ENCODE measurements around the gene BLACAT1. TPM values are rescaled to one million over a fixed set of nuclear protein-coding genes. Genes with fewer than 3 reads are reported as not detected.
A peak's percentile ranks its signal among the peaks of the same experiment; 100 is the strongest.

The BLACAT1 gene
- total RNA-seq, 1 experiment from 2014 or later: 13.5 TPM

DNA sequence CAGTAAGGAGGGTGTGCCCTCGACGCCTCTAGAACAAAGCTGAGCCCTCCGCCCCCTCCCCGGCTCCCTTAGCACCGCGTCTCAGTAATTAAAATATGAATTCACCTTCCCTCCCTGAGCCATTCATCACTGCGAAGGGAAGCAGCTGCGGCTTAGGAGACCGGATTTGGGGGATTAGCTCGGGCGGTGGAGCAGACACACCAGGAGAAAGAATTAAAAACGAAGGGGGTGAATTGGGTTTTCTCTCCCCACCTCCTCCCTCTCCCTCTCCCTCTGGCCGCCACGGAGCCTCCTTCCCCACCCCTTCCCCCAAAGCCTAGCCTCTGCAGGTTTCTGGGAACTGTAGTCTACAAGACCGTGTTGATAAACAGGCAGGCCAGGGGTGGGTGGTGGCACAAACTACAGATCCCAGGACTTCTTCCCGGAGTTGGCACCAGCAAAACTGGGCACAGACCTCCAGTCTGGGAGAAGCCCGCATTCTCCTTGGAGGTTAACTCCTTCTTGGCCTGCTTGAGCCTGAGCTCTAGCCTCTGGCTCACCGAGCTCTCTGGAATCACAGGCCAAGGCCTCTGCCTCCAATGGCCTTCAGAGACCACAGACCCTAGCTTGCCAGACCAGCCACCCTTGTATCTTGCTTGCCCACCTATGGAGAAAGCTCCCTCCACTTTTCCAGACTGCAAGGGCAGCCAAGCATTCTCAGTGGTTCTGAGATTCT, 10.8 kb downstream of the BLACAT1 start:
- CTCF ChIA-PET: interaction anchor here (0.6 kb wide), 1 partner anchor 208 kb away, joined by 6 read pairs; no protein-coding TSS in a partner anchor
- Histone ChIP-seq H3K36me3 (ENCODE audit: low read depth) (no peaks in the 10 kb centered on the region), H4K20me1 (ENCODE audit: insufficient read depth) (peaks cover 12% of the 10 kb centered on the region), H2AFZ (no peak overlapping the region), H3K4me1 (replicated peaks; ENCODE audit: insufficient read depth) (peaks cover 69% of the 10 kb centered on the region), H3K4me3 (no peak overlapping the region), H3K27ac (no peak overlapping the region), H3K4me2 (no peak overlapping the region), H3K9me2 (ENCODE audit: insufficient read depth) (no peaks in the 10 kb centered on the region), H3K79me2 (ENCODE audit: low read depth) (peaks cover 50% of the 10 kb centered on the region), H3K27me3 (ENCODE audit: insufficient read depth, low read depth) (no peaks in the 10 kb centered on the region), H3K9me3 (ENCODE audit: insufficient read depth, low read depth) (no peaks in the 10 kb centered on the region), H3F3A (ENCODE audit: insufficient read depth, low read depth) (peaks cover 49% of the 10 kb centered on the region)
- intact Hi-C loops (cut with micrococcal nuclease; ENCODE audit: unreplicated experiment): loop anchor here (5.0 kb wide), 1 partner anchor 48 kb away; no protein-coding TSS in a partner anchor
- TF ChIP-seq, protein P1, sequence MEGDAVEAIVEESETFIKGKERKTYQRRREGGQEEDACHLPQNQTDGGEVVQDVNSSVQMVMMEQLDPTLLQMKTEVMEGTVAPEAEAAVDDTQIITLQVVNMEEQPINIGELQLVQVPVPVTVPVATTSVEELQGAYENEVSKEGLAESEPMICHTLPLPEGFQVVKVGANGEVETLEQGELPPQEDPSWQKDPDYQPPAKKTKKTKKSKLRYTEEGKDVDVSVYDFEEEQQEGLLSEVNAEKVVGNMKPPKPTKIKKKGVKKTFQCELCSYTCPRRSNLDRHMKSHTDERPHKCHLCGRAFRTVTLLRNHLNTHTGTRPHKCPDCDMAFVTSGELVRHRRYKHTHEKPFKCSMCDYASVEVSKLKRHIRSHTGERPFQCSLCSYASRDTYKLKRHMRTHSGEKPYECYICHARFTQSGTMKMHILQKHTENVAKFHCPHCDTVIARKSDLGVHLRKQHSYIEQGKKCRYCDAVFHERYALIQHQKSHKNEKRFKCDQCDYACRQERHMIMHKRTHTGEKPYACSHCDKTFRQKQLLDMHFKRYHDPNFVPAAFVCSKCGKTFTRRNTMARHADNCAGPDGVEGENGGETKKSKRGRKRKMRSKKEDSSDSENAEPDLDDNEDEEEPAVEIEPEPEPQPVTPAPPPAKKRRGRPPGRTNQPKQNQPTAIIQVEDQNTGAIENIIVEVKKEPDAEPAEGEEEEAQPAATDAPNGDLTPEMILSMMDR (conservative IDR thresholded peaks at IDR 0.05): no peak
- no peak for TF ChIP-seq EZH2 (IDR thresholded peaks at IDR 0.05; ENCODE audit: low read depth)
- BruUV-seq (replicated peaks): no TSS peak
- POLR2A ChIA-PET (ENCODE audit: unreplicated experiment): no interaction called here
- no peak for DNase-seq

DNA sequence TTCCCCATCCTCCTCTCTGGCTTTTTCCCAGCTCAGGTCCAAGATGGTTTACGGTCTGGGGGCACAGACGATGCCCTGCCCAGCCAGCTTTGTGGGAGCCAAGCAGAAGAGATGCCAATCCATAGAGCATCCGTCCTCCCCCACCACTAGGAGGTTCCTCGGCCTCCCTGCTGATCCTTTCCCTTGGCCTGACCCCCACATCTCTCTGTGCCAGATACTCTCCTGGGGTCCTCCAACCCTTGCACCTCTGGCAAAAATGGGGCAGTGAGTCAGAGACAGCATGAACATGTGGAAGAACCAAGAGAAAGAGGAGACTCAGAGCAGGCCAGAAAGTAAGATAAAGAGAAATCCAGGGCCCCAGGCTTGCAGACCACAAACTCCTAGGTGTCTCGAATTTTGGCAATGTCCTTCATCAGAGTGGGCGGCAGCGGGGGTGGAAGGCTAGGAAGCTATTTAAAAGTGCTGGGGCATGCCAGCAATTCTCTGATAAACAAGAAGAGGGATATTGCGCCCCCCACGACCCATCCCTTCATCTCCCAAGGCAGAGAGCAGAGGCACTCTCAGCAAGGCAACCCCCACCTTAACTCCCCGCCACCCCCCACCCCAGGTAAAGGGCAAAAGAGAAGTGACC, 11.4 kb downstream of the BLACAT1 start:
- no peaks in the 10 kb centered on the region for H3K9me3 ChIP-seq (ENCODE audit: insufficient read depth, low read depth)
- CTCF ChIA-PET: no interaction called here
- intact Hi-C loops (cut with micrococcal nuclease; ENCODE audit: unreplicated experiment): loop anchor here (5.0 kb wide), 1 partner anchor 47 kb away; no protein-coding TSS in a partner anchor
- no peaks in the 10 kb centered on the region for H3K9me2 ChIP-seq (ENCODE audit: insufficient read depth)
- TF ChIP-seq, protein P1 (conservative IDR thresholded peaks at IDR 0.05): no peak
- TF ChIP-seq EZH2 (IDR thresholded peaks at IDR 0.05; ENCODE audit: low read depth): no peak
- peaks cover 12% of the 10 kb centered on the region for H4K20me1 ChIP-seq (ENCODE audit: insufficient read depth)
- H3F3A ChIP-seq (ENCODE audit: insufficient read depth, low read depth): peaks cover 49% of the 10 kb centered on the region
- H3K27ac ChIP-seq: no peak overlapping the region
- no peak overlapping the region for H3K4me2 ChIP-seq
- peaks cover 47% of the 10 kb centered on the region for H3K79me2 ChIP-seq (ENCODE audit: low read depth)
- no TSS peak for BruUV-seq (replicated peaks)
- no peak for DNase-seq
- POLR2A ChIA-PET (ENCODE audit: unreplicated experiment): interaction anchor here (0.6 kb wide), 1 partner anchor 189 kb away, joined by 5 read pairs; no protein-coding TSS in a partner anchor
- H3K36me3 ChIP-seq (ENCODE audit: low read depth): no peaks in the 10 kb centered on the region
- no peak overlapping the region for H2AFZ ChIP-seq
- H3K4me1 ChIP-seq (replicated peaks; ENCODE audit: insufficient read depth): peaks cover 71% of the 10 kb centered on the region
- H3K27me3 ChIP-seq (ENCODE audit: insufficient read depth, low read depth): no peaks in the 10 kb centered on the region
- H3K4me3 ChIP-seq: no peak overlapping the region

DNA sequence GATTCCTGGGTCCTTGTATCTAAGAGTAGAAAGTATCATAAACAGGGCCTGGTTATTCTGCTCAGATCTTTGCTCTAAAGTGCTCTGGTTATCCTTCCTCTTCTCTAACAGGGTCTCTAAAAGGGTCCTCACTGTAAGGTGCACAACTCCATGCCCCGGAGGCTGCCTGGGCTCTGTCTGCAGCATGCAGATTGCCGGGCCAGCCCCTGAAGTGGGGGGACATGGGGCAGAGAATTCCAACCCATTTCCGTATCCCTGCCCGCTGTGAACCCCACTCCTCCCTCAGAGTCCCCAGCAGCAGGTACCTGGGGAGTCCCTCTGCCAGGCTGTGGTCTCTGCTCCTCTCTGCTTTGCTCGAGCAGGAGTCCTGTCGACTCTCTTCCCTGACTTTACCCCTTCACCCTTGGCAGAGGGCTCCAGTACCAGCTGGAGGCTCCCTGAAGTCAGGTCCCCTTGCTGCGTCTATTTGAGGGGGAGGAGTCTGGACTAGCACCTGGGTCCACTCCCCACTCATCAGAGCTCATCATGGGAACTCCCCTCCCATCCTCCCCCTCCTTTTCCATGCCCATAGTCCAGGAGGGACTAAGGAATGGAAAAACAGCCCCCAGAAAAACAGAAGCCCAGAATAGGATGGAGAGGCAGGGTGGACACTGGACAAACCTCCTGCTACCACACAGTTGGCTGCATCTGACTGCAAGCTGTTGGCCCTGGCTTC, 12.1 kb downstream of the BLACAT1 start:
- no peak for DNase-seq
- Histone ChIP-seq H4K20me1 (ENCODE audit: insufficient read depth) (peaks cover 12% of the 10 kb centered on the region), H3K27me3 (ENCODE audit: insufficient read depth, low read depth) (no peaks in the 10 kb centered on the region), H3K36me3 (ENCODE audit: low read depth) (no peaks in the 10 kb centered on the region), H3K9me2 (ENCODE audit: insufficient read depth) (no peaks in the 10 kb centered on the region), H3K4me3 (no peak overlapping the region), H2AFZ (no peak overlapping the region), H3K4me1 (replicated peaks; ENCODE audit: insufficient read depth) (peaks cover 68% of the 10 kb centered on the region), H3K9me3 (ENCODE audit: insufficient read depth, low read depth) (no peaks in the 10 kb centered on the region), H3K79me2 (ENCODE audit: low read depth) (peaks cover 40% of the 10 kb centered on the region), H3K4me2 (0 out of 2 replicates have a peak overlapping the region, but pooled peaks have one; percentile 66), H3F3A (ENCODE audit: insufficient read depth, low read depth) (peaks cover 49% of the 10 kb centered on the region), H3K27ac (peak overlapping the region; percentile 85; the same call in 1 of the 2 replicates)
- TF ChIP-seq, protein P1 (conservative IDR thresholded peaks at IDR 0.05): no peak
- no peak for TF ChIP-seq EZH2 (IDR thresholded peaks at IDR 0.05; ENCODE audit: low read depth)
- BruUV-seq (replicated peaks): no TSS peak
- intact Hi-C loops (cut with micrococcal nuclease; ENCODE audit: unreplicated experiment): loop anchor here (5.0 kb wide), 1 partner anchor 46 kb away; no protein-coding TSS in a partner anchor
- POLR2A ChIA-PET (ENCODE audit: unreplicated experiment): interaction anchor here (0.6 kb wide), 1 partner anchor 188 kb away, joined by 5 read pairs; no protein-coding TSS in a partner anchor
- CTCF ChIA-PET: no interaction called here
